ENCODE results near the gene LDHD.
A peak's percentile ranks its signal among the peaks of the same experiment; 100 is the strongest.

The LDHD gene

DNA sequence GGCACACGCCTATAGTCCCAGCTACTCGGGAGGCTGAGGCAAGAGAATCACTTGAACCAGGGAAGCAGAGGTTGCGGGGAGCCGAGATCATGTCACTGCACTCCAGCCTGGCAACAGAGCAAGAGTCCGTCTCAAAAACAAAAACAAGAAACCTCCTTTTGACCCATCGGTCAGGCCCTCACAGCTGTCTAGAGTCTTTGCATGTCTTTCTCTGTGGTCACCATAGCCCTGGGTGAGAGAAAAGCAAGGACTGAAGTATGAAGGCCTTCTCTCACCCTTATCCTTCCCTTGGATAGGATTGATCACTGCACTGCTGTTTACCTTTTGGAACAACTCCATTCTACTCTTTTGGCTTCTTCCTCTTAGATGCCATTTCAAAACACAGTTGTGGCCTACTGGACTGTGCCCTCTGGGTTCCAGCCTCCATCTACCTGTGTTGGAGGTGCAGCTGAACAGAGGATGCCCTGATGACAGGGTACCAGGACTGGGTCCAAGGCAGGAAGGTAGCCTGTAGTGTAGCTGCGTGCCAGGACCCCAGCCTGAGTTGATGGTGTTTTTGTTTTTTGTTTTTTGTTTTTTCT lies 37.1 kb downstream of the LDHD start:
- no peak for DNase-seq (ENCODE audit: low read depth)

GRCh38 chr16:75078886-75079285 lies 37.7 kb downstream of the LDHD start:
- no peak for DNase-seq (ENCODE audit: low read depth)

- DNase-seq (ENCODE audit: low read depth): no peak
Measured at GRCh38 chr16:75075688-75076268, 40.8 kb downstream of the LDHD start.

DNA sequence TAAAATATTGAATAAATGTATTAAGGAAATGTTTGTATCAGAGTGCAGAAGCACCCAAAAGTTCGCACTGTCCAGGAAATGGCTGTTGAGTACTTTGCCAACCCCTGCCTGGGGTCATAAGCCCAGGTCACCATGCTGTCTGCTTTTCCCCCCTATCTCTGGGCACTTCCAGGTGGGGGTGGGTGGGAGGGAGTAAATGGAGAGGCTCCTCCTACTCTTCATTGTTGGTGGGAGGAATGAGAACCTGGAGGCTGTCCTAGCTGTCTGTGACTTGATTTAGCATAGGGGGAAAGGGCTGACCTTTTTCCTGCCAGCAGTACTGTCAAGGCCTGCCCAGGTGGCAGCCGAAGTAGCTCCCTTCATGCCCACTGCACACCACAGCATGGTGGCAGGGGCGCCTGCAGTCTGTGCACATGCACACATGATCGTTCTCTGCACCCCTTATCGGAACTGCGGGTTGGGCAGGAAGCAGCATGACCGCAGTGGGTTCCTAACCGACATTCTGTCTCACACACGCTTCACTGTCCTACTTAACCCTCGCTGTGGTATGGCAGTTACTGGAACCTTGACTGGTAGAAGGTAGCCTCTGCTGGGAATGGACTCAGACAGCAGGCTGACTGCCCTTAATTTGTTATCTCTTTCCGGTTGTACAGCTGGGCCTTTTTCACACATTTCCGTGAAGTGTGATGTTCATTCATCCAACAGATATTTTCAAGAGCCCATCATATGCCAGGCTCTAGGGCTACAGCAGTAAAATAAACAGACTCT lies 41.5 kb downstream of the LDHD start:
- DNase-seq (ENCODE audit: low read depth): peak; percentile 65

- DNase-seq (ENCODE audit: low read depth): no peak
Measured at GRCh38 chr16:75074304-75074793, 42.2 kb downstream of the LDHD start.

DNA sequence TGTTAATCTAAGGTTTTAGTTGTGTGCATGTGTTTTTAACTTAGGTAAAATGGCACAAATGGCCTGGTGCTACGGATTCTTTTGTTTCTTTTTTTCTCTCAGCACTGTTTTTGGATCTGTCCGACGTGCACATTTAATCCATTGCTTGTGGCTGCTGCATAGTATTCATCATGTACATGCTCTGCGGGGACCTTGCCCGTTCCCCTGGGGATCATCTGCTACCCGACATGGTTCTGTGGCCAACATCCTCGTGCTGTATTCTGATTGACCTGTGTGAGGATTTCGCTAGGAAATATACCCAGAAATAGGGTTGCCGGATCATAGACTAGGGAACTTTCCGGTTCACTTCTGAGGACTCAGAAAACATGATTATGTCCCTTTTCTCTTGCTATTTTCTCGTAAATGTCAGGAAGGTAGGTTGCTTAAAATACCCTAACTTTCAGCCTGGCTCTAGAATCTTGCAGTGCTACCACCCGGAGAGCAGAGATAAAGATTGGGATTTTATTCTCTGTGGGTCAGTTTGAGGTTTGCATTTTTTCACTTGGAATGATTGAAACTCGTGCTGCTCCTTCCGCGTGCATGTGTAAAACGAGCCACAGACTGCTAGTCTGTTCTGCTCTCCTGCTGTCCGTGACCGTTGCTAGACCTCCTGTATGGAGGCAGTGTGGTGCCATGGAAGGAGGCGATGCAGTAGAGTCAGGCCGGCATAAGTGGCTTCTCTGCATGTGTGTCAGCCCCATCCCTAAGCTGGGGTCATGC lies 42.9 kb downstream of the LDHD start:
- DNase-seq (ENCODE audit: low read depth): no peak

DNA sequence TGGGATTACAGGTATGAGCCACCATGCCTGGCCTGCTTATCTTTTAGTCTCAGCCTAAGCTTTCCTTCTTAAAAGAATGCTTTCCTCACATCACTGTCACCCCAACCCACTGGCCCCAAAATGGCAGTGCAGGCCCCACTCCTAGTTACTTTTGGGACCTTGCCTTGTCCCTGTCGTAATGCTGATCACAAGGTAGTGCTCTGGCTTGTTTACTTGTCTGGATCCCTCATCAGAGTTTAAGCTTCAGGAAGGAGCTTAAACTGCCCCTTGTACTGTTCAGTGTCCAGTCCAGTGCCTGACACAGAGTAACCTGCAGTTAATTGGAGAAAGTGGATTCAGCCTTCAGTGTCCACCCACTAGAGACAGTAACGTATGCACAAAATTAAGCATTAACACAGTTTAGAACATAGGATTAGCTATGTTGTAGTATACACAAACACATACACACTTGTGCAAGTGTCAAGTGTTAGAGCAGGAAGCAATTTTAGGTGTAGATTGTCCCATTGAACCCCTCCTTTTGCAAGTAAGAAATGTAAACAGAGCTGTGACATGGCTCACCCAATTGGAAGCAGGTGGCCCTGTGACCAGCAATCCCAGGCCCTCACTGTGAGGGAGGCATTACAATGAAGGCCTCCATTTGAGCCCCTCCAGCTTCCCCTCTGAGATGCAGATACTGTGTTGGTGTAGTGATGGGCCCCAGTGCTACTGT lies 44.2 kb downstream of the LDHD start:
- DNase-seq (ENCODE audit: low read depth): no peak

DNA sequence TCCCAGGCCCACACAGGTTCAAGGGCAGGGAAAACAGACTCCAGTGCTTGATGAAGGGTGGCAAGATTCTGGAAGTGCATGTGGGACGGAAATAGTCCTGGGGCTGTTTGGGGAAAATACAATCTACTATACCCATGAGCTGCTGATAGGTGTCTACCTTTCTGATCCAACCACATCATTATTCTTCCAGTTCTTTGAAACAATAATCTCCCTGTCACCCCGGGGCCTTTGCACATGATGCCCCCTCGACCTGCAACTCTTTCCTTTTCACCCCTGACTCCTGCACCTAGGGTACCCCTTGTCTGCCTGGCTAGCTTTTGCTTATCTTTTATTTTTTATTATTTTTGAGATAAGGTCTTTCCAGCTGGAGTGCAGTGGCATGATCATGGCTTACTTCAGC lies 45.0 kb downstream of the LDHD start:
- DNase-seq (ENCODE audit: low read depth): no peak

DNA sequence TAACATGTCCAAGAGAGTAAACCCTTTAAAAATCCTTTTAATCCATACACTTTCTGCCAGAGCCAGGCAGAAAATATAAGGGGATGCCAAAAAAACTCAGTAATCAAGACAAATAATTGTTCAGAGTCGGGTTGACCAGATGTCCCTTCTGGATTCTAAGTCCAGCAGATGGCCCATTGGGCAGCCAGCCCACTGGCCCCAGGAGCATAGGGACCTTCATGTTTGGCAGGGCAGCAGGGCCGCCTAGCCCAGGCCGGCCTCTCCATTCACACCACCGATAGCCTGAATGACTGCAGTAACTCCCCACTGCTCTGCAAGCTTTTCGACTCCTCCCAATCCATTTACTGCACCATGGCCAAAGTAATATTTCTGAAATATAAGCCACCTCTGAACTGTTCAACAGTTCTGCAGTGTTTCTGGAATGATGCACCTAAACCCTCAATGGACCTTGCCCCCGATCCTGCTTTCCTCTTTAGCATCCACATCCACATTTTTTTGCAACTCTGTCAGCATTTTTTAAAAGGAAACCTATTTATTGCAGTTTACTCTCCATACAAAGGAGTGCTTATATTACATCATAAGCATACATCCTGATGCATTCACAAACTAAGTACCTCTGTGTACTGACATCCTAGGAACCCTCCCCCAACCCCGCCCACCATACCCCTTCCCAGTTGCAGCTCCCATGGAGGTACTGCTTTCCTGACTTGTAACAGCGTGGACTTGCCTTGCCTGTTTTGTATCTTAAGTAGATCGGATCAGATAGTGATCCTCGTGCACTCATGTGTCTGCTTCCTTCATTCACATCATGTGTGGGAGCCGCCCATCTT lies 46.4 kb downstream of the LDHD start:
- no peak for DNase-seq (ENCODE audit: low read depth)

DNA sequence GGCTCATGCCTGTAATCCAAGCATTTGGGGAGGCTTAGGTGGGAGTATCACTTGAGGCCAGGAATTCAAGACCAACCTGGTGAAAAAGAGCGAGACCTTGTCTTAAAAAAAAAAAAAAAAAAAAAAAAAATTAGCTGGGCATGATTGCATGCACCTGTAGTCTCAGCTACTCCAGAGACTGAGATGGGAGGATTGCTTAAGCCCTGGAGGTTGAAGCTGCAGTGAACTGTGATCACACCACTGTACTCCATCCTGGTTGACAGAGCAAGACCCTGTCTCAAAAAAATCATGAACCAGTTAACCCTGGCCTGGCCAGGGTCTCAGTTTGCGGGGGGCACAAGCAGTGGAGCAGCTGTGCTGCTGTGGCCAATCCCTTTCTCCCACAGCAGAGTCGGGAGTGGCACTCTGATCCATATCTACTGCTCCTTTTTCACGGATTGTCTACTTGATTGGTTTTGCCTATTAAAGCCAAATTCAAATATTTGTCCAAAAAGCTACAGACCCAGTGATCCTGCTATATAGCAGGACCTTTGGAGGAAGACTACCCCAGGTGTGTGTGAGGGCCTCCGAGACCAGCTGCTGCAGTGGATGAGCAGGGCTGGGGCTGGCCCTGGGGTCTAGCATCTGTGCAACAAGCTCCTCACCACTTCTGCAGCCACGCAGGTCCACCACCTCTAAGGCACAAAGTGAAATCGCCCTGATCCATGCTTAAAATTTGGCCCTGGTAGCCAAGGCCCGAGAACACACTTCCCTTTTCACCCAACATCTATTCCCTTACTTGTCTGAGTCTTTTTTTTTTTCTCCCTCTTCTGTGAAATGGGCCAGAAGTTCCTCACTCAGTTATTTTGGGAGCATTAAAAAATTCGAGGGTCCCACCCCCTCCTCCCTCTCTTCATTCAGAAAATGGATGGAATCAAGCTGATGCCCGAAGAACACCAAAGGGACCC lies 48.2 kb downstream of the LDHD start:
- DNase-seq (ENCODE audit: low read depth): no peak

DNA sequence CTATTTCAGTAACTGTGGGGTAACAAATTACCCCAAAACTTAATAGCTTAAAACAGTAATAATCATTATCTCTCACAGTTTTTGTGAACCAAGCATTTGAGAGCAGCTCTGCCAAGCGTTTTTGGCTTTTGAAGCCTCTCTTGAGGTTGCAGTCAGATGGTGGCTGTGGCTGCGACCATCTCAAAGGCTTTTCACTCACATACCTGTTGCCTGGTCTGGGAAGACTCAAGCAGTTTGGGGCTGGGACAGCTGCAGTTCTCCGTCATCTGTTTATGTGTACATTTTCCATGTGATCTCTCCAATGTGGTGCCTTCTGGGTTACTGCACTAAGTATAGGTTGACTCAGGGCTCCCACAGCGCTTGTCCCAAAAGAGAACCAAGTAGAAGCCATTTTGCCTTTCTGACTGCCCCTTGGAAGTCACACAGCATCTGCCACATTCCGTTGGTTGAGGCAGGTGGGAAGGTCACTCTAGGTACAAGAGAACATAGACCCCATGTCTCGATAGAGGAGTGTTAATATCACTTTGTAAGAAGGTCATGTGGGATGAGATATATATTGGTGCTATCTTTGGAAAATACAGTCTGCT lies 49.6 kb downstream of the LDHD start:
- DNase-seq (ENCODE audit: low read depth): no peak

GRCh38 chr16:75065521-75066149 lies 50.9 kb downstream of the LDHD start:
- no peak for DNase-seq (ENCODE audit: low read depth)

- DNase-seq (ENCODE audit: low read depth): no peak
Measured at GRCh38 chr16:75065149-75065505, 51.5 kb downstream of the LDHD start.

GRCh38 chr16:75064403-75065148 lies 52.0 kb downstream of the LDHD start:
- no peak for DNase-seq (ENCODE audit: low read depth)

DNA sequence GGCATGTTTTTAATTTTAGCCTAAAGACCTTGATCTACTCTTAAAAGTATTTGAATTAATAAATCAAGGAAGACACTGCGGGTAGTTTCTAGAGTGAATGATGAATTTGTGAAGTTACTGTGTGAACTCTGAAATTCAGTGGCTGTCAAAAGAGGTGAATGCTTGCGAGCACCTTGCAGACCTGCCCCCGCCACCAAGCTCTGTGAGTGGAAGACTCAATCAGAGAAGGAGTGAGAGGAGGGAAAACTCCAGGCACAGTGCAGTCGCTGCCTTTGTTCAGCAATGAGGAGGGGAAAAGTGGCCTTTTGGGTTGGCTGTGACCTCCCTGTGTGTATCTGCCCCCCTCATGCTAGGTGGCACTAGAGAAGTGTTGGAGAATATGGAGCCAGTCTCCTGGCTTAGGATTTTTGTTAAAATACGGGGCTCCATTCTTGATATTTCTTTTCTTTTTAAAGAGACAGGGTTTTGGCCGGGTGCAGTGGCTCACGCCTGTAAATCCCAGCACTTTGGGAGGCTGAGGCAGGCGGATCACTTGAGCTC lies 53.0 kb downstream of the LDHD start:
- no peak for DNase-seq (ENCODE audit: low read depth)

- no peak for DNase-seq (ENCODE audit: low read depth)
Measured at GRCh38 chr16:75062976-75063346, 53.6 kb downstream of the LDHD start.

DNA sequence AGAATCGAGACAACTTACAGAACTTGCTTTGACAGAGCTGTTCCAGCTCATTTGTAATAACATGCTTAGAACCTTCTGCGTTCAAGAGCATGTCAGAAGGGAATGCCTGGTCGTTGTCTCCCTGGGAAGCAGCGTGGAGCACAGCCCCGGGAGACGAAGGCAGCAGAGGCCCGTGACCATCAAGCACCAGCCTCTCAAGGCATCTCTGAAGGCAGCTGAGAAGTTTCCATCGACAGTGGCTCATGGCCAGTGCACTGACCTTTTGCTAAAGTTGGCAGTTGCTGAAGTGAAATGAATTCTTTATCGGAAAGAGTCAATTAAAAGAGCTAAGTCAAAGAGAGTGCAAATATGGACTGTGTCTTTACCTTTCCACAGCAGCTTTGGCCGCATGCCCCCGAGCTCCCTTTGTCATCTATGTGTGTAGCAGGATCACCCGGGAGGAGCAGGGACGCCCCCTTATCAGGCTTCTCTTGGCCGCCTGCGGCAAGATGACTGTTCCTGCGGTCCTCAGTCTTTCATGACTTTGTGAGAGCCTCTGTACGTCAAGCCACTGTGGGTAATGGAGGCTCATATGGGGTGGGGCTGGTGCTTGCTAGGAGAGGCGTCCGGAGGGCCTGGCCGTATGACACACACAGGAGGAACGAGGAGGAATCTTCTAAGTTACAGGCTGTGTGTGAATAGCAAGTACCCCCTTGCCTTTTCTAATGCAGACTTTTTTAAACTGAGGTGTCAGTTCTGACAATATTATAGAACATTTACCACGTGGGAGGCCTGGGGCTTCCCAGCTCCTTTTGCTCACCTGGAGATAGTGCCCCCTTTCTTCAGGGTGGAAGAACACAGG lies 54.2 kb downstream of the LDHD start:
- DNase-seq (ENCODE audit: low read depth): no peak

Measured in activated T-helper 1 cell treated with Interleukin-2 at 50 U/mL for 16 hours (primary cell).